K562 (cell line): ENCODE results near the gene STK11. TPM values are rescaled to one million over a fixed set of nuclear protein-coding genes. Genes with fewer than 3 reads are reported as not detected.
A peak's percentile ranks its signal among the peaks of the same experiment; 100 is the strongest.

Source experiments
- ARNT ChIP-seq, 2 experiments: fragments of 450-650 bp; IDR thresholded peaks; 2 replicates each; pipeline ENCODE4 v1.6.1; 2016; ENCODE audit warnings: mild to moderate bottlenecking in 1 of 2
- ATF1 ChIP-seq, 2 experiments: fragments of 450-650 bp in 1 of 2; IDR thresholded peaks; 2 replicates each; pipeline ENCODE4 v1.6.1; 2016; ENCODE audit warnings: missing compliant biosample characterization in 1 of 2, missing genetic modification characterization in 1 of 2
- BRCA1 ChIP-seq, 2 experiments: fragments of 450-650 bp in 1 of 2; sonication (generic) in 1 of 2; formaldehyde crosslinking in 1 of 2; IDR thresholded peaks; 2 replicates each; pipeline versions ENCODE4 v1.5.0 to v1.6.1; 2017 to 2020; ENCODE audit warnings: mild to moderate bottlenecking in 1 of 2, missing genetic modification reagents in 1 of 2
- HMG20A ChIP-seq: fragments of 450-650 bp; formaldehyde crosslinking; conservative IDR thresholded peaks from 2 replicates; pipeline ENCODE4 v1.4.0; 2020; ENCODE audit warnings: mild to moderate bottlenecking, mixed read lengths
- NFRKB ChIP-seq: fragments of 450-650 bp; IDR thresholded peaks from 2 replicates; pipeline ENCODE4 v1.6.1; 2016; ENCODE audit warnings: low read depth
- PHF8 ChIP-seq: fragments of 200-600 bp; sonication (generic); IDR thresholded peaks from 2 replicates; pipeline ENCODE4 v1.6.1; 2012; ENCODE audit warnings: mixed run types, mild to moderate bottlenecking, inconsistent platforms, low read length, moderate library complexity, borderline replicate concordance
- PURB ChIP-seq: sonication (generic); formaldehyde crosslinking; IDR thresholded peaks from 2 replicates; pipeline ENCODE4 v1.9.0; 2021; ENCODE audit warnings: low read depth, mild to moderate bottlenecking, missing genetic modification reagents
- RB1 ChIP-seq: fragments of 450-650 bp; IDR thresholded peaks from 2 replicates; pipeline ENCODE4 v1.6.1; 2017; ENCODE audit warnings: low read depth, mild to moderate bottlenecking
- SMARCA5 ChIP-seq: fragments of 450-650 bp; IDR thresholded peaks from 2 replicates; pipeline ENCODE4 v1.6.1; 2016
- STAT5B ChIP-seq: fragments of 250-450 bp; sonication (Bioruptor Pico); IDR thresholded peaks from 2 replicates; pipeline ENCODE4 v1.8.0; 2021; ENCODE audit warnings: mild to moderate bottlenecking, inconsistent platforms
- TAF15 ChIP-seq: fragments of 200-400 bp; formaldehyde crosslinking; IDR thresholded peaks from 2 replicates; pipeline ENCODE4 v1.6.1; 2017; ENCODE audit warnings: mild to moderate bottlenecking, low read depth, low read length, moderate library complexity
- THAP7 ChIP-seq: fragments of 250-450 bp; sonication (Bioruptor Pico); IDR thresholded peaks from 2 replicates; pipeline ENCODE4 v1.5.0; 2021
- THRA ChIP-seq: fragments of 450-650 bp; IDR thresholded peaks from 2 replicates; pipeline ENCODE4 v1.6.1; 2017; ENCODE audit warnings: mild to moderate bottlenecking, moderate library complexity
- USF1 ChIP-seq: sonication (generic); formaldehyde crosslinking; IDR thresholded peaks from 2 replicates; pipeline ENCODE4 v1.9.0; 2022; ENCODE audit warnings: mild to moderate bottlenecking, missing genetic modification reagents
- ZNF318 ChIP-seq, 2 experiments: fragments of 450-650 bp; IDR thresholded peaks; 2 replicates each; pipeline ENCODE4 v1.6.1; 2016; ENCODE audit warnings: mild to moderate bottlenecking in 2 of 2, borderline replicate concordance in 1 of 2, low read depth in 1 of 2, moderate library complexity in 1 of 2
- polyA plus RNA-seq, 8 experiments: library from polyadenylated mRNA; depleted of rRNA in 4 of 8; stranded (reverse) in 5 of 8; unstranded in 3 of 8; fragments of >200 nt; fragmentation: Nextera tagmentation in 2 of 8; fragmentation: Illumina TruSeq in 1 of 8; extraction: Ambion mirVana in 2 of 8; extraction: Trizol in 1 of 8; gene quantifications; 2 replicates each; pipeline versions ENCODE4 v1.2.1 to v1.2.3, GENCODE V29; 2011 to 2014; ENCODE audit warnings: inconsistent platforms in 1 of 8, missing spikeins in 1 of 8
- total RNA-seq, 7 experiments: library from RNA; depleted of rRNA in 6 of 7; stranded (reverse); fragments of >200 nt in 6 of 7; fragmentation: Illumina TruSeq in 2 of 7; extraction: Trizol in 2 of 7; gene quantifications; 2 replicates each; pipeline versions ENCODE4 v1.2.1 to v1.2.3, GENCODE V29; 2011 to 2021; ENCODE audit warnings: low replicate concordance in 1 of 7

Gene STK11
- total and polyA plus RNA-seq, 9 of the 15 experiments (the other 6 are each of a cell fraction or from before 2014, with no cell fraction given): 0.15 to 96.5 (median 31.7) TPM

GRCh38 chr19:1269478-1270212 lies 64.1 kb downstream of the STK11 start (continued):
- TF ChIP-seq ZNF318 (IDR thresholded peaks at IDR 0.05; ENCODE audit: borderline replicate concordance in 1 of 2, low read depth in 1 of 2) (no peak), RB1 (peak; percentile 92; the same call in 1 of the 2 replicates), BRCA1 (IDR thresholded peaks at IDR 0.05) (no peak), BRCA1 (CRISPR knock-in tag; IDR thresholded peaks at IDR 0.05) (no peak), ATF1 (CRISPR knock-in tag; IDR thresholded peaks at IDR 0.05) (no peak), ATF1 (tag; IDR thresholded peaks at IDR 0.05) (peak; percentile 43), PHF8 (peak; percentile 9; the same call in 1 of the 2 replicates), NFRKB (no peak), STAT5B (CRISPR knock-in tag) (no peak), TAF15 (no peak), THAP7 (no peak), ARNT (IDR thresholded peaks at IDR 0.05) (no peak), PURB (CRISPR knock-in tag) (no peak), SMARCA5 (no peak), USF1 (CRISPR knock-in tag) (peak; percentile 81), THRA (no peak), HMG20A (CRISPR knock-in tag) (no peak)
